ENCODE measurements around the gene CHTF18.

CHTF18 gene

DNA sequence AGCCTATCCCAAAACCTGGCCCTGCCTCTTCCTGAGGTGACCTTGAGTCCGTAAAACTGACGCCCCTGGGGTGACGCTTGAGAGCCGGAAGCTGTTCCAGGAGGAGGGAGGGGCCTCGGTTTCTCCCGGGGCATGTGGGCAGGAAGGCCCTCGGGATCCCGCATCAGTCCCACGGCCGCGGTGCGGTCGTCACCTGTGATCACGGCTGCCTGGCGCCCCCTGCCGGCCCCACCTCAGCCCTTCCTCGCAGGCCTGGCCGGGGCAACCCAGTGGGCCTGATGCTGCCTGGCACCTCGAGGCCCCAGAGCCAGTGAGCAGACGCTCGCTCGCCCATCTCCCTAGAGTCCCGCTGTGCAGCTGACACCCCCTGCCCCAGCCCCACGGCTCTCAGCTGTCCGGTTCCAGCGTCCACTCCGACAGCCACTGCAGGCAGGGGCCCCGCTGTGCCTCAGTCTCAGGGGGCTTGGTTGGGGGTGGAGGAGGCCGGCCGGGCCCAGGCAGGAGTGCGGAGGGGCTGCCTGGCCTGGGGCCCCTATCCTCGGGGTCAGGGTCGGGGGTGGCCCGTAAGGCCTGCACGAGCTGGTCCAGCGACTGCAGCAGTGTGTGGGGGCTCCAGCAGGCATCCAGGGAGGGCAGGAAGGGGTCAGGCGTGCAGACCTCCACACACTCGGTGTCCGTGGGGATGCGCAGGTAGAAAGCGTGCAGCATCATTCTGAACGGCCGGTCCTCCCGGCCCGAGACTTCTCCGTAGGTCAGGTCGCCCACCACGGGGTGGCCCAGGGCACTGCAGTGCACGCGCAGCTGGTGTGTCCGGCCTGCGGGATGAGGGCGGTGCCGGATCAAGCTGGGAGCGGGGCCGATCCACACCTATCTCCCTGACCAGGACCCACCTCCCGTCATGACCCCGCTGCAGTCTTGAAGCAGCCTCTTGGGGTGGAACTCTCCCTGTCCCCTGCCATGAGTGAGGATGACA, 2.6 kb upstream of the CHTF18 start:
- no peak overlapping the region for H2AFZ ChIP-seq (ENCODE audit: low read depth, low read length, severe bottlenecking)
- no peak overlapping the region for H3K9ac ChIP-seq (ENCODE audit: low read length)
- H3K9me2 ChIP-seq (replicated peaks; ENCODE audit: insufficient read depth, low read length): no peaks in the 10 kb centered on the region
- H3K9me3 ChIP-seq (ENCODE audit: insufficient read depth, low read length): no peaks in the 10 kb centered on the region
- TF ChIP-seq CTCF (IDR thresholded peaks at IDR 0.05; ENCODE audit: insufficient read depth, low read length, poor library complexity, severe bottlenecking): peak; percentile 74
- no peak for TF ChIP-seq EZH2phosphoT487 (conservative IDR thresholded peaks at IDR 0.05; ENCODE audit: low read length)
- H3K4me3 ChIP-seq (ENCODE audit: insufficient read depth, low read length, poor library complexity, severe bottlenecking): no peak overlapping the region
- H3K36me3 ChIP-seq (ENCODE audit: low read length): no peaks in the 10 kb centered on the region
- H3F3A ChIP-seq (ENCODE audit: insufficient read depth): no peaks in the 10 kb centered on the region
- no peak overlapping the region for H3K27ac ChIP-seq (ENCODE audit: low read depth, low read length)
- no peak overlapping the region for H3K4me2 ChIP-seq (ENCODE audit: low read depth, low read length, poor library complexity, severe bottlenecking)
- no peaks in the 10 kb centered on the region for H4K20me1 ChIP-seq (ENCODE audit: low read depth, low read length)
- H3K27me3 ChIP-seq (ENCODE audit: low read length): no peaks in the 10 kb centered on the region
- peaks cover 23% of the 10 kb centered on the region for H3K79me2 ChIP-seq (ENCODE audit: insufficient read depth, low read length)

DNA sequence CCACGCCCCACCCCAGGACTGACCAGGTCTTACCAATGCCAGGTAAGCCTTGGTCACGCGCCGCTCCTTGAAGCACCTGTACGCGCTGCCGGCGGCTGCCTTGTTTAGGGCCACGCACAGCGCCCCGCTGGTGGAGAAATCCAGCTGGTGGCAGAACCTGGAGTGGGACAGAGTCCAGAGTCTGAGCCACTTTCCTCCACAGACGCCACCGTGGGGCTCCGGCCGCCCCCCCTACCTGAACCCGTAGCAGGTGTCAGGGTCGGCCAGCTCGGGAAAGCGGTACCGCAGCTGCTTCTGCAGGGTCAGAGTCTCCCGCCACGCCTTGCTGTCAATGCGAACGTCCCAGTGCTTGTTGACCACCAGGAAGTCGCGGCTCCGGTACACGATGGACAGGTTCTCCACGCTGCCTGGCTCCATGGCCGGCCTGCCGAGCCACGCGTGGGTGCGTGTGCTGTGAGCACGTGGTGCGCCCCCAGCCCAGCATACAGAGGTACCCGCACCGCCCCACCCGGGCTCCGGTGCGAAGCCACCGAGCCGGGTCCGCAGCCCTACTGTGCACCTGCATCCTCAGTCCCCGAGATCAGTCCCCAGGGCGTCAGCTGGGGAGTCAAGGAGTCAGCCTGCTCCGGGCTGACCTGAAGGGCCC, 976 bp upstream of the CHTF18 start:
- peak overlapping the region; percentile 65 for H3K4me2 ChIP-seq (ENCODE audit: low read depth, low read length, poor library complexity, severe bottlenecking)
- H3K4me3 ChIP-seq (ENCODE audit: insufficient read depth, low read length, poor library complexity, severe bottlenecking): peak overlapping the region; percentile 67
- H3K9ac ChIP-seq (ENCODE audit: low read length): peak overlapping the region; percentile 92
- H2AFZ ChIP-seq (ENCODE audit: low read depth, low read length, severe bottlenecking): no peak overlapping the region
- H4K20me1 ChIP-seq (ENCODE audit: low read depth, low read length): no peaks in the 10 kb centered on the region
- no peaks in the 10 kb centered on the region for H3K9me3 ChIP-seq (ENCODE audit: insufficient read depth, low read length)
- H3K9me2 ChIP-seq (replicated peaks; ENCODE audit: insufficient read depth, low read length): no peaks in the 10 kb centered on the region
- H3K27me3 ChIP-seq (ENCODE audit: low read length): no peaks in the 10 kb centered on the region
- TF ChIP-seq CTCF (IDR thresholded peaks at IDR 0.05; ENCODE audit: insufficient read depth, low read length, poor library complexity, severe bottlenecking) (no peak), EZH2phosphoT487 (conservative IDR thresholded peaks at IDR 0.05; ENCODE audit: low read length) (no peak)
- H3K79me2 ChIP-seq (ENCODE audit: insufficient read depth, low read length): peaks cover 23% of the 10 kb centered on the region
- H3F3A ChIP-seq (ENCODE audit: insufficient read depth): no peaks in the 10 kb centered on the region
- H3K27ac ChIP-seq (ENCODE audit: low read depth, low read length): peak overlapping the region; percentile 40; the same call in 1 of the 2 replicates
- no peaks in the 10 kb centered on the region for H3K36me3 ChIP-seq (ENCODE audit: low read length)

DNA sequence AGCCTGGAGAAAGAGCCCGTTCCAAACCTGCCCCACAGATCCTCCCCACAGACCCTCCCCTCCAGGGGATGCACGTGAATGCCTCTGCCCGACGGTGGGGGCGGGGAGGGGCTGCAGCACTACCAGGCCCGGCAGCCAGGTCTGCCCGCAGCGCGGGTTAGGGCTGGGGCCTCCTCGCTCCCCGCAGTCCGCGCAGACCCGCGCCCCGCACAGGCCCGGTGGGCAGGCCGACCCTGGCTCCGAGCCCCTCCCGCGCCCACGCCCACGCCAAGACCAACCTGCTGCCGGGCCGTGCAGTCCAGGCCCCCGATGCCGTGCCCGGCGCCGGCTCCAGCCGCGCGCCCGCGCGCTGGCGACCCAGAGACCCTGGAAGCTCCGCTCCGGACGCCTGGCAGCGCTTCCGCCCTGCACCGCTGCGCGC, 432 bp upstream of the CHTF18 start, which contains the start of gene RPUSD1:
TSS of gene RPUSD1 (minus strand) at position 404 of the 421 bp plus-strand sequence. CDS start 644 bp downstream, outside the sequence.
- no peaks in the 10 kb centered on the region for H3K27me3 ChIP-seq (ENCODE audit: low read length)
- peak within 1 kb of the TSS; percentile 80 for H2AFZ ChIP-seq (ENCODE audit: low read depth, low read length, severe bottlenecking)
- H3K79me2 ChIP-seq (ENCODE audit: insufficient read depth, low read length): peaks cover 23% of the 10 kb centered on the region
- TF ChIP-seq EZH2phosphoT487 (conservative IDR thresholded peaks at IDR 0.05; ENCODE audit: low read length) (no peak), CTCF (IDR thresholded peaks at IDR 0.05; ENCODE audit: insufficient read depth, low read length, poor library complexity, severe bottlenecking) (no peak)
- peak within 1 kb of the TSS; percentile 89 for H3K4me3 ChIP-seq (ENCODE audit: insufficient read depth, low read length, poor library complexity, severe bottlenecking)
- H3K27ac ChIP-seq (ENCODE audit: low read depth, low read length): peak within 1 kb of the TSS; percentile 40
- no peaks in the 10 kb centered on the region for H3K9me3 ChIP-seq (ENCODE audit: insufficient read depth, low read length)
- H3K36me3 ChIP-seq (ENCODE audit: low read length): no peaks in the 10 kb centered on the region
- peak within 1 kb of the TSS; percentile 98 for H3K9ac ChIP-seq (ENCODE audit: low read length)
- no peaks in the 10 kb centered on the region for H3K9me2 ChIP-seq (replicated peaks; ENCODE audit: insufficient read depth, low read length)
- H3K4me2 ChIP-seq (ENCODE audit: low read depth, low read length, poor library complexity, severe bottlenecking): peak within 1 kb of the TSS; percentile 66
- no peaks in the 10 kb centered on the region for H4K20me1 ChIP-seq (ENCODE audit: low read depth, low read length)
- H3F3A ChIP-seq (ENCODE audit: insufficient read depth): no peaks in the 10 kb centered on the region
